OCI-LY7 (cell line): ENCODE data around the gene RAB3IL1. TPM values are rescaled to one million over a fixed set of nuclear protein-coding genes. Genes with fewer than 3 reads are reported as not detected.
"Not testable (repeated sequence)": the region's sequence is repeated elsewhere in the genome, so short reads cannot be mapped to it uniquely, and the experiment has no call there.

Experiments used
- BruUV-seq: library from RNA; stranded (reverse); fragments of 400-500 nt; replicated peaks from 2 replicates; lab custom pipeline; 2021; lab: Mats Ljungman, UMichigan
- CTCF ChIA-PET: fragments of 300-600 bp; sonication (Branson Sonifier 250); formaldehyde crosslinking; loops from one replicate; lab custom pipeline; 2022; ENCODE audit warnings: antibody characterized with exemption; ENCODE audit not compliant: unreplicated experiment; lab: Charles Lee
- POLR2A ChIA-PET: fragments of 300-600 bp; sonication (Branson Sonifier 250); formaldehyde crosslinking; loops from one replicate; lab custom pipeline; 2022; ENCODE audit warnings: antibody characterized with exemption; lab: Charles Lee
- DNase-seq: peaks from one replicate; pipeline ENCODE4 v3.0.0-alpha.2; 2015; ENCODE audit warnings: low spot score
- H2AFZ ChIP-seq: fragments of 200-600 bp; sonication (generic), shearing (Covaris generic); 2 replicates; pipeline ENCODE4 v1.6.1; 2014; ENCODE audit warnings: mild to moderate bottlenecking, antibody characterized with exemption, low read length, moderate library complexity
- H3K27ac ChIP-seq: fragments of 200-600 bp; sonication (generic); 2 replicates; pipeline ENCODE4 v1.5.1; 2014; ENCODE audit warnings: mixed run types, low read depth, mild to moderate bottlenecking, moderate library complexity, low read length, inconsistent platforms; ENCODE audit not compliant: poor library complexity, severe bottlenecking
- H3K36me3 ChIP-seq: fragments of 200-600 bp; sonication (generic); 2 replicates; pipeline ENCODE4 v1.6.1; 2014; ENCODE audit warnings: mild to moderate bottlenecking, antibody characterized with exemption, low read length, moderate library complexity, mixed read lengths; ENCODE audit not compliant: insufficient read depth
- H3K4me1 ChIP-seq: fragments of 200-600 bp; sonication (generic); 2 replicates; pipeline ENCODE4 v1.5.1; 2014; ENCODE audit warnings: mild to moderate bottlenecking, low read length; ENCODE audit not compliant: insufficient read depth, poor library complexity, severe bottlenecking
- H3K4me2 ChIP-seq: fragments of 200-600 bp; sonication (generic); 2 replicates; pipeline ENCODE4 v1.6.1; 2014; ENCODE audit warnings: mild to moderate bottlenecking, low read length
- H3K4me3 ChIP-seq: fragments of 200-600 bp; sonication (generic); 2 replicates; pipeline ENCODE4 v1.5.1; 2014; ENCODE audit warnings: mild to moderate bottlenecking, low read depth, low read length; ENCODE audit not compliant: poor library complexity, severe bottlenecking
- H3K79me2 ChIP-seq: fragments of 200-600 bp; sonication (generic); 2 replicates; pipeline ENCODE4 v1.6.1; 2016; ENCODE audit warnings: low read depth, mild to moderate bottlenecking, low read length, moderate library complexity, mixed read lengths; ENCODE audit not compliant: insufficient read depth
- H3K9me2 ChIP-seq: fragments of 200-600 bp; sonication (generic); 2 replicates; pipeline ENCODE4 v1.6.1; 2016; ENCODE audit warnings: mild to moderate bottlenecking, low read length, mixed read lengths; ENCODE audit not compliant: insufficient read depth
- H3K9me3 ChIP-seq: fragments of 200-600 bp; sonication (generic); 2 replicates; pipeline ENCODE4 v1.6.1; 2014; ENCODE audit warnings: mild to moderate bottlenecking, mixed run types, low read length, mixed read lengths
- H4K20me1 ChIP-seq: fragments of 200-600 bp; sonication (generic); 2 replicates; pipeline ENCODE4 v1.6.1; 2014; ENCODE audit warnings: mild to moderate bottlenecking, antibody characterized with exemption, low read length, moderate library complexity, mixed read lengths; ENCODE audit not compliant: insufficient read depth
- EZH2phosphoT487 ChIP-seq: fragments of 200-600 bp; sonication (generic); IDR thresholded peaks from 2 replicates; pipeline ENCODE4 v1.6.1; 2018; ENCODE audit warnings: low read depth, borderline replicate concordance, mild to moderate bottlenecking, mixed run types, antibody characterized with exemption, low read length, moderate library complexity, mixed read lengths
- intact Hi-C: fragments of 100-400 bp; cut with micrococcal nuclease; formaldehyde crosslinking; loops from one replicate; pipeline ENCODE4 v1.10.0; 2022; ENCODE audit not compliant: unreplicated experiment
- total RNA-seq, 2 experiments: library from RNA; depleted of rRNA in 1 of 2; stranded (reverse); fragments of >200 nt in 1 of 2; shearing (Covaris generic) in 1 of 2; gene quantifications; 2 replicates each; pipeline ENCODE4 v1.2.3, GENCODE V29; 2014 to 2022
- TF ChIP-seq, protein P1 (sequence below): fragments of 200-600 bp; sonication (generic); conservative IDR thresholded peaks from 2 replicates; pipeline ENCODE4 v1.5.1; 2014; ENCODE audit warnings: mild to moderate bottlenecking, antibody characterized with exemption, low read length, moderate library complexity, mixed read lengths

Gene RAB3IL1
- total RNA-seq, 2 experiments from 2014 or later, result not detected

DNA sequence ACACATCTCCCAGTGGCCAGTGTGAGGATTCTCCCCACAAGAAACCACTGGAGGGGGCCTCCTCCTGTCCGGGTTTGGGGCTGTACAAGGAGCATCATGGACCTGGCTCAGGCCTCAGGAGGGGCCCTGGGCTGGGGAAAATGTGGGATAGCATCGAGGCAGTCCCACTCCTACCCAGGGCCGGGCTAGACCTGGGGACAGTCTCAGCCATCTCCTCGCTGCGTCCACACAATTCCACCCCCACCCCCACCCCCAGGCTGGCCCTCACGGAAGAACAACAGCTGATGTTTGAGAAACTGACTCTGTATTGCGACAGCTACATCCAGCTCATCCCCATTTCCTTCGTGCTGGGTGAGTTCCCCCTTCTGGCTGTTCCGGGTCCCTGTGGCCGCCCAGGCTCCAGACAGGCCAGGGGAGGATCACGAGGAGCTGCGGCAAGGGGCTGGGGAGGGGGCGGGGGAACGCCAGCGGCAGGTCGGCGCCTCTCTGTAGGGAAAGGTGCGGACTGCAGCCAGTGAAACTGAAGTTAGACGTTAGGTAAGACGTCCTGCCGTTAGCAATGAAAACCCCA, 37.6 kb upstream of the RAB3IL1 start:
- Histone ChIP-seq H3K27ac (no peak overlapping the region), H3K79me2 (no peaks in the 10 kb centered on the region), H3K9me2 (no peaks in the 10 kb centered on the region), H3K4me2 (no peak overlapping the region), H3K4me1 (peaks cover 2% of the 10 kb centered on the region), H4K20me1 (no peaks in the 10 kb centered on the region), H3K4me3 (no peak overlapping the region), H3K9me3 (no peaks in the 10 kb centered on the region), H3K36me3 (no peaks in the 10 kb centered on the region), H2AFZ (no peak overlapping the region)
- TF ChIP-seq, protein P1, sequence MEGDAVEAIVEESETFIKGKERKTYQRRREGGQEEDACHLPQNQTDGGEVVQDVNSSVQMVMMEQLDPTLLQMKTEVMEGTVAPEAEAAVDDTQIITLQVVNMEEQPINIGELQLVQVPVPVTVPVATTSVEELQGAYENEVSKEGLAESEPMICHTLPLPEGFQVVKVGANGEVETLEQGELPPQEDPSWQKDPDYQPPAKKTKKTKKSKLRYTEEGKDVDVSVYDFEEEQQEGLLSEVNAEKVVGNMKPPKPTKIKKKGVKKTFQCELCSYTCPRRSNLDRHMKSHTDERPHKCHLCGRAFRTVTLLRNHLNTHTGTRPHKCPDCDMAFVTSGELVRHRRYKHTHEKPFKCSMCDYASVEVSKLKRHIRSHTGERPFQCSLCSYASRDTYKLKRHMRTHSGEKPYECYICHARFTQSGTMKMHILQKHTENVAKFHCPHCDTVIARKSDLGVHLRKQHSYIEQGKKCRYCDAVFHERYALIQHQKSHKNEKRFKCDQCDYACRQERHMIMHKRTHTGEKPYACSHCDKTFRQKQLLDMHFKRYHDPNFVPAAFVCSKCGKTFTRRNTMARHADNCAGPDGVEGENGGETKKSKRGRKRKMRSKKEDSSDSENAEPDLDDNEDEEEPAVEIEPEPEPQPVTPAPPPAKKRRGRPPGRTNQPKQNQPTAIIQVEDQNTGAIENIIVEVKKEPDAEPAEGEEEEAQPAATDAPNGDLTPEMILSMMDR, result no peak
- no peak for TF ChIP-seq EZH2phosphoT487
- POLR2A ChIA-PET, result interaction anchor here (0.6 kb wide), 1 partner anchor 17 kb away, joined by 3 read pairs; no protein-coding TSS in a partner anchor
- intact Hi-C loops, result no loop called here
- CTCF ChIA-PET, result interaction anchor here (0.7 kb wide), 1 partner anchor 25 kb away, joined by 3 read pairs; no protein-coding TSS in a partner anchor
- BruUV-seq, result no TSS peak
- DNase-seq, result no peak

DNA sequence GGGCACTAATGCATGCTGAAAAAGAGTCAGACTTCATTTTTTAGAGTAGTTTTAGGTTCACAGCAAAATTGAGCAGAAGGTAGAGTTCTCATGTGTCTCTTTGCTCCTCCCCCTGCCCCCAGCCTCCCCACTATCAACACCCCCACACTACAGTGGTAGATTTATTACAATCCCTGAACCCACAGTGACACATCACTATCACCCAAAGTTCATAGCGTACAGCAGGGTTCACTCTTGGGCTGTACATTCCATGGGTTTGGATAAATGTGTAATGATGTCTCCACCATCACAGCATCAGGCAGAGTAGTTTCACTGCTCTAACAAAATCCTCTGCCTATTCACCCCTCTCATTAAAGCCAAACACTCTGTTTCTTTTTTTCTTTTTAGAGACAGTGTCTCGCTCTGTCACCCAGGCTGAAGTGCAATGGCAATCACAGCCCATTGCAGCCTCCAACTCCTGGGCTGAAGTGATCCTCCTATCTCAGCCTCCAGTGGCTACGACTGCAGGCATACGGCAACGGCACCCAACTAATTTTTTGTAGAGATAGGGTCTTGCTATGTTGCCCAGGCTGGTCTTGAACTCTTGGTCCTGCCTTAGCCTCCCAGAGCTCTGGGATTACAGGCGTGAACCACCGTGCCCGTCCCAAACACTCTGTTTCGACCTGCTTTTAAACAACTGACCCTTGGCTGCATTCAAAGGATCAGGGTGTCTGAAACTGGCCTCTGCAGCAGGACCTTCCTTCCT, 36.9 kb upstream of the RAB3IL1 start:
- no peaks in the 10 kb centered on the region for H4K20me1 ChIP-seq
- no peaks in the 10 kb centered on the region for H3K79me2 ChIP-seq
- no peaks in the 10 kb centered on the region for H3K9me3 ChIP-seq
- H3K9me2 ChIP-seq, result no peaks in the 10 kb centered on the region
- H3K4me3 ChIP-seq, result no peak overlapping the region
- TF ChIP-seq EZH2phosphoT487, result no peak
- TF ChIP-seq, protein P1, result no peak
- DNase-seq, result no peak
- ChIA-PET CTCF (interaction anchor here (0.7 kb wide), 1 partner anchor 26 kb away, joined by 3 read pairs; no protein-coding TSS in a partner anchor), POLR2A (no interaction called here)
- H3K27ac ChIP-seq, result no peak overlapping the region
- BruUV-seq, result no TSS peak
- no peak overlapping the region for H3K4me2 ChIP-seq
- H3K36me3 ChIP-seq, result no peaks in the 10 kb centered on the region
- H3K4me1 ChIP-seq, result peaks cover 8% of the 10 kb centered on the region
- intact Hi-C loops, result no loop called here
- no peak overlapping the region for H2AFZ ChIP-seq

DNA sequence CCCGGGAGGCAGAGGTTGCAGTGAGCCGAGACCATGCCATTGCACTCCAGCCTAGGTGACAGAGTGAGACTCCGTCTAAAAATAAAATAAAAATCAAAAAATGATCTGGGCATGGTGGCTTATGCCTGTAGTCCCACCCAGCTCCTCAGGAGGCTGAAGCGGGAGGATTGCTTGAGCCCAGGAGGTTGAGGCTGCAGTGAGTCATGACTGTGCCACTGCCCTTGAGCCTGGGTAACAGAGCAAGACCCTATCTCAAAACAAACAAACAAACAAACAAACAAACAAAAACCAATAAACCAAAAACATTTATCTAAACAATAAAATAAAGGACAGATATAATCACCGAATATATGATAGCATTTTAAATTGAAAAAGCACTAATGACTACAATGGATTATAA, 36.3 kb upstream of the RAB3IL1 start:
- CTCF ChIA-PET, BruUV-seq, H3K79me2 ChIP-seq, H2AFZ ChIP-seq, H3K9me2 ChIP-seq, DNase-seq, H3K4me3 ChIP-seq, H3K36me3 ChIP-seq, intact Hi-C loops, H4K20me1 ChIP-seq, H3K4me2 ChIP-seq, POLR2A ChIA-PET, H3K4me1 ChIP-seq, H3K27ac ChIP-seq, H3K9me3 ChIP-seq: not testable (repeated sequence)
